Natural killer cell treated with Interleukin-12 subunit alpha and Interleukin-12 subunit beta and Interleukin-15 and Interleukin-18, amount 100 ng/mL, for 72 hours (primary cell): Measurements from ENCODE around the gene FUCA1. TPM values are rescaled to one million over a fixed set of nuclear protein-coding genes. Genes with fewer than 3 reads are reported as not detected.
"Not testable (repeated sequence)": the region's sequence is repeated elsewhere in the genome, so short reads cannot be mapped to it uniquely, and the experiment has no call there.

Experiments used
- ATAC-seq, 2 donors: fragments of 150-1000 bp; cut with Tn5 transposase in 1 of 2; sonication (Bioruptor Pico), chemical (Tn5 transposase) in 1 of 2; 2 replicates each; pipeline ENCODE4 v1.10.0; 2021
- DNase-seq: peaks from one replicate; pipeline ENCODE4 v3.0.0; 2022; ENCODE audit warnings: low spot score
- H3K27ac Mint-ChIP-seq, 2 donors: 1 replicate in 1 of 2; 2 replicates in 1 of 2; pipeline ENCODE4 v1.8.0; 2022; ENCODE audit warnings: mixed read lengths in 2 of 2, mild to moderate bottlenecking in 1 of 2, moderate library complexity in 1 of 2
- H3K27me3 Mint-ChIP-seq, 2 donors: 1 replicate in 1 of 2; 2 replicates in 1 of 2; pipeline ENCODE4 v1.8.0; 2022; ENCODE audit warnings: mixed read lengths in 2 of 2
- H3K36me3 Mint-ChIP-seq: one replicate; pipeline ENCODE4 v1.8.0; 2022; ENCODE audit warnings: mixed read lengths
- H3K4me1 Mint-ChIP-seq, 2 donors: 1 replicate in 1 of 2; 2 replicates in 1 of 2; pipeline ENCODE4 v1.8.0; 2022; ENCODE audit warnings: low read depth in 2 of 2, mixed read lengths in 2 of 2, mild to moderate bottlenecking in 1 of 2
- H3K4me3 Mint-ChIP-seq: one replicate; pipeline ENCODE4 v1.8.0; 2022; ENCODE audit warnings: mixed read lengths
- H3K9me3 Mint-ChIP-seq: 2 replicates; pipeline ENCODE4 v1.8.0; 2022; ENCODE audit warnings: mixed read lengths
- total RNA-seq, 2 donors: library from RNA; stranded (reverse); gene quantifications; one replicate each; pipeline ENCODE4 v1.2.3, GENCODE V29; 2022

FUCA1 gene
- total RNA-seq, 2 donors from 2014 or later = 10.3 to 15.1 TPM

- Mint-ChIP-seq H3K9me3 (no peaks in the 10 kb centered on the region), H3K4me3 (peak overlapping the region; percentile 36), H3K36me3 (no peaks in the 10 kb centered on the region), H3K4me1 (peaks cover 45 to 53% of the 10 kb centered on the region in 2 donors), H3K27me3 (peaks cover 18 to 21% of the 10 kb centered on the region in 2 donors), H3K27ac (peak overlapping the region; percentile 12 to 57)
- ATAC-seq (peak; percentile 92), DNase-seq (peak; percentile 86)
These were observed 36.8 kb upstream of the FUCA1 start for GRCh38 chr1:23904748-23905357.

- peak overlapping the region; percentile 36 for H3K4me3 Mint-ChIP-seq
- no peaks in the 10 kb centered on the region for H3K36me3 Mint-ChIP-seq
- no peaks in the 10 kb centered on the region for H3K9me3 Mint-ChIP-seq
- DNase-seq (no peak), ATAC-seq (no peak)
- no peak overlapping the region for H3K27ac Mint-ChIP-seq
- peaks cover 43 to 52% of the 10 kb centered on the region in 2 donors for H3K4me1 Mint-ChIP-seq
- peaks cover 25 to 26% of the 10 kb centered on the region in 2 donors for H3K27me3 Mint-ChIP-seq
These were observed 35.7 kb upstream of the FUCA1 start for GRCh38 chr1:23903754-23904153.

GRCh38 chr1:23902321-23903278, 34.5 kb upstream of the FUCA1 start:
- Mint-ChIP-seq H3K27ac (no peak overlapping the region), H3K9me3 (no peaks in the 10 kb centered on the region), H3K36me3 (no peaks in the 10 kb centered on the region), H3K4me3 (peak overlapping the region; percentile 58), H3K4me1 (peaks cover 41 to 49% of the 10 kb centered on the region in 2 donors), H3K27me3 (peaks cover 25 to 26% of the 10 kb centered on the region in 2 donors)
- ATAC-seq (no peak), DNase-seq (no peak)

- not testable (repeated sequence) for DNase-seq, H3K9me3 Mint-ChIP-seq, ATAC-seq, H3K36me3 Mint-ChIP-seq
- H3K27me3 Mint-ChIP-seq = peaks cover 28 to 37% of the 10 kb centered on the region in 2 donors
- H3K4me1 Mint-ChIP-seq = peaks cover 41 to 46% of the 10 kb centered on the region in 2 donors
- peak overlapping the region; percentile 13 to 82 for H3K27ac Mint-ChIP-seq
- H3K4me3 Mint-ChIP-seq = peak overlapping the region; percentile 53
These were observed 31.9 kb upstream of the FUCA1 start for GRCh38 chr1:23900017-23900416.

GRCh38 chr1:23899070-23899469, 31.0 kb upstream of the FUCA1 start:
- Mint-ChIP-seq H3K9me3 (no peaks in the 10 kb centered on the region), H3K27me3 (peaks cover 28 to 29% of the 10 kb centered on the region in 2 donors), H3K27ac (peak overlapping the region; percentile 80 to 82), H3K36me3 (no peaks in the 10 kb centered on the region), H3K4me1 (peaks cover 32 to 37% of the 10 kb centered on the region in 2 donors), H3K4me3 (peak overlapping the region; percentile 74)
- DNase-seq = no peak
- ATAC-seq = peak; percentile 73 to 79

- H3K36me3 Mint-ChIP-seq = no peaks in the 10 kb centered on the region
- peak overlapping the region; percentile 53 for H3K4me3 Mint-ChIP-seq
- H3K27me3 Mint-ChIP-seq = peaks cover 32 to 37% of the 10 kb centered on the region in 2 donors
- ATAC-seq = peak; percentile 51 to 68
- no peak for DNase-seq
- H3K27ac Mint-ChIP-seq = peak overlapping the region; percentile 74 to 80
- H3K9me3 Mint-ChIP-seq = no peaks in the 10 kb centered on the region
- peaks cover 32 to 33% of the 10 kb centered on the region in 2 donors for H3K4me1 Mint-ChIP-seq
These were observed 29.0 kb upstream of the FUCA1 start for GRCh38 chr1:23897083-23897482.

- Mint-ChIP-seq H3K4me1 (peaks cover 38% of the 10 kb centered on the region in 2 donors), H3K36me3 (no peaks in the 10 kb centered on the region), H3K4me3 (peak overlapping the region; percentile 10), H3K9me3 (no peaks in the 10 kb centered on the region), H3K27ac (peak overlapping the region; percentile 74 to 80), H3K27me3 (peaks cover 34 to 42% of the 10 kb centered on the region in 2 donors)
- ATAC-seq (no peak), DNase-seq (no peak)
These were observed 28.4 kb upstream of the FUCA1 start for GRCh38 chr1:23896491-23896890.

- Mint-ChIP-seq H3K9me3 (no peaks in the 10 kb centered on the region), H3K27ac (peak overlapping the region; percentile 74 to 80), H3K36me3 (no peaks in the 10 kb centered on the region), H3K27me3 (peaks cover 30 to 41% of the 10 kb centered on the region in 2 donors), H3K4me1 (peaks cover 36 to 38% of the 10 kb centered on the region in 2 donors), H3K4me3 (peak overlapping the region; percentile 10)
- DNase-seq (no peak), ATAC-seq (no peak)
These were observed 27.9 kb upstream of the FUCA1 start for GRCh38 chr1:23895993-23896392.

GRCh38 chr1:23895082-23895481, 27.0 kb upstream of the FUCA1 start:
- Mint-ChIP-seq H3K27me3 (peaks cover 23 to 32% of the 10 kb centered on the region in 2 donors), H3K9me3 (no peaks in the 10 kb centered on the region), H3K27ac (no peak overlapping the region), H3K4me1 (peaks cover 27 to 31% of the 10 kb centered on the region in 2 donors), H3K36me3 (no peaks in the 10 kb centered on the region), H3K4me3 (no peak overlapping the region)
- no peak for DNase-seq
- ATAC-seq = no peak

GRCh38 chr1:23889074-23889473, 21.0 kb upstream of the FUCA1 start:
- peaks cover 7 to 11% of the 10 kb centered on the region in 2 donors for H3K4me1 Mint-ChIP-seq
- DNase-seq = no peak
- no peaks in the 10 kb centered on the region for H3K9me3 Mint-ChIP-seq
- H3K36me3 Mint-ChIP-seq = no peaks in the 10 kb centered on the region
- H3K4me3 Mint-ChIP-seq = no peak overlapping the region
- no peak for ATAC-seq
- H3K27me3 Mint-ChIP-seq = peaks cover 9 to 14% of the 10 kb centered on the region in 2 donors
- H3K27ac Mint-ChIP-seq = no peak overlapping the region

- Mint-ChIP-seq H3K9me3 (no peaks in the 10 kb centered on the region), H3K36me3 (no peaks in the 10 kb centered on the region), H3K27me3 (peaks cover 0 to 3% of the 10 kb centered on the region in 2 donors), H3K27ac (no peak overlapping the region), H3K4me1 (peaks cover 0 to 5% of the 10 kb centered on the region in 2 donors), H3K4me3 (no peak overlapping the region)
- ATAC-seq = no peak
- DNase-seq = no peak
These were observed 17.1 kb upstream of the FUCA1 start for GRCh38 chr1:23885222-23885621.

- DNase-seq = no peak
- H3K27me3 Mint-ChIP-seq = no peaks in the 10 kb centered on the region
- peaks cover 3% of the 10 kb centered on the region for H3K9me3 Mint-ChIP-seq
- no peak overlapping the region for H3K27ac Mint-ChIP-seq
- no peaks in the 10 kb centered on the region for H3K4me1 Mint-ChIP-seq
- no peak overlapping the region for H3K4me3 Mint-ChIP-seq
- no peak for ATAC-seq
- peaks cover 19% of the 10 kb centered on the region for H3K36me3 Mint-ChIP-seq
These were observed 14.7 kb upstream of the FUCA1 start for GRCh38 chr1:23882746-23883145.

- Mint-ChIP-seq H3K9me3 (peaks cover 3% of the 10 kb centered on the region), H3K36me3 (peaks cover 21% of the 10 kb centered on the region), H3K4me3 (no peak overlapping the region), H3K4me1 (no peaks in the 10 kb centered on the region), H3K27me3 (no peaks in the 10 kb centered on the region), H3K27ac (no peak overlapping the region)
- DNase-seq (no peak), ATAC-seq (no peak)
These were observed 11.7 kb upstream of the FUCA1 start for GRCh38 chr1:23879809-23880208.

GRCh38 chr1:23878668-23879067, 10.6 kb upstream of the FUCA1 start:
- H3K4me3 Mint-ChIP-seq = no peak overlapping the region
- no peak for DNase-seq
- no peak for ATAC-seq
- no peaks in the 10 kb centered on the region for H3K27me3 Mint-ChIP-seq
- peaks cover 3% of the 10 kb centered on the region for H3K9me3 Mint-ChIP-seq
- H3K4me1 Mint-ChIP-seq = no peaks in the 10 kb centered on the region
- peaks cover 21% of the 10 kb centered on the region for H3K36me3 Mint-ChIP-seq
- H3K27ac Mint-ChIP-seq = no peak overlapping the region
